ENCODE measurements around the gene FHL1. TPM values are rescaled to one million over a fixed set of nuclear protein-coding genes. Genes with fewer than 3 reads are reported as not detected.
"Not testable (repeated sequence)": the region's sequence is repeated elsewhere in the genome, so short reads cannot be mapped to it uniquely, and the experiment has no call there.

Gene FHL1
- total RNA-seq, 1 experiment from 2014 or later = 156 TPM

DNA sequence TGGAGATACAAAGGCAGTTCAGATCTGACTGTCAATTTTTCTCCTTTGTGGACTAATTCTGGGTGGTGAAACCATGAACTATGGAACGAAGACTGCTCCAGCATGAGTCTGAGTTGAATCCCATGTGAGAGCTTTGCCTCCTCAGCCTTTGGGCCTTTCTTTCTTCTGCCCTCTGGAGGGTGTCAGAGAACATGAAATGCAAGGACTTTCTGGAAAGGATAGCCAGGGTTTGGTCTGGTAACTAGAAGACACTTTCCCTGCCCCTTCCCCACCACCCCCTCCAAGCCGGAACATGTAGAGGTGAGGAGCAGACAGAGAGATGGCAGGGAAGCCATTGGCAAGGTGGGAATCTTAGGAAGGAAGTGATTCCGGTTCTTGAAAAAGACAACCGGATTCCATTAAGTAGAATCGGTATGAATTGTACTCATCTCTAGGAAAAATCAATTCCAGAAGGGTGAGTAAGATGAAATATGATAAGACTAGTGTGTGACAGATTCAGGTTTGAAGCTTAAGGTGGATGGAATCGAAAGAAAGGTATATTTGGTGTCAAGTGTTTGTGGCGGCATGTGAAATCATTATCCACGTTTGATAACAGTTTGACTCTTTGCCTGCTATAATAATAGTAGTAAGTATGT is 19.0 kb downstream of the FHL1 start:
- Histone ChIP-seq H3K36me3 (peaks cover 4% of the 10 kb centered on the region), H3K27me3 (no peaks in the 10 kb centered on the region), H3K4me3 (no peak overlapping the region), H3K9me3 (no peaks in the 10 kb centered on the region)
- DNase-seq = no peak

DNA sequence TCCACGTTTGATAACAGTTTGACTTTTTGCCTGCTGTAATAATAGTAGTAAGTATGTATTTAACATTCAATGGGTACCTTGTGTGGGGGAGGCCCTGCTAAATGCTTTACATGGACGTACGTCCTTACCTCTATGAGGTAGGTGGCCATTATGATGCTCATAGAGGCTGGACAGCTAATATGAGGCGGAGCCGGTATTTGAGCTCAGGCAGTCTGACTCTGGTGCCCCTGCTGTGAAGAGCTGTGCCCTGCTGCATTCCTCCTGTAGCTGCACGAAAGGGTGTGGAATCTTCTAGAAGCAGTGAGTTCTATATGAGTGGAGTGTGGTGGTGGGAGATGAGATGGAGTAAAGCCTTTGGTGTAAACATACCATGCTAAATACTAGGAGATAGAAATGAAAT is 20.7 kb downstream of the FHL1 start:
- H3K36me3 ChIP-seq, H3K4me3 ChIP-seq, H3K9me3 ChIP-seq, DNase-seq, H3K27me3 ChIP-seq: not testable (repeated sequence)

DNA sequence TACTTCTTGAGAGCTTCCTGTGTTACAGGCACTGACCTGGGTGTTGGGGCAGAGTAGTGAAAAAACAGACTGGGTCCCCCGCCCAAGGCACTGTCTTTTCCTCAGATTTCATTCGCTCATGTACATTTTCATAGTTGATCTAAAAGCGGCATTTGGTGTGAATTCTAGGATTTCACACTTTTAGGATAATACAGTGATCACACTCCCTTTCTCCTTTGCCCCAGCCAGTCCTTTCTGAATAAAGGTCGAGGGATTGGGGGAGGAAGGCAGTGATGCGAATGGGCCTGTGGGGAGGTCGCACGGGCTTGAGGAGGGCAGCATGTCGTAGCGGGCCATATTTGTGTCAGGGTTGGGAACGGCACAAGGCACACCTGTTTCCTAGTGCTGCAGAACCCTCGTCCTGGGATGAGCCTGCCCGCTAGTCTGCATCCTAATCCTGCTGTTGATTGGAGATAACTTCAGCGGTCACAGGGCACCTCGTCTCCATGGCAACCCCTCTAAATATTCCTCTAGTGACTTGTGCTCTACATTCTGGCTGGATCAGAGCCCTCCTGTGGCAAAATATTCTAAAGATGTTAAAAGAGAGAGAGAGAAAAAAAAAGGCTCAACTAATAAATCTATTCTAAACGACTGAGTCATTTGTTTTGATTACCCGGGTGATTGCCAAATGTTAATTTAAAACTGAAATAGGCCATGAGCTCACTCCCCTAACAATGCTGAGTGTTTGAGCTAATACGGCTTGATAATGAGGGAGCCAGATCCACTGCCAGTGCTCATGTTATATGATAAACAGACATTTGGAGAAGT is 21.8 kb downstream of the FHL1 start:
- no peak overlapping the region for H3K4me3 ChIP-seq
- peaks cover 6% of the 10 kb centered on the region for H3K36me3 ChIP-seq
- no peaks in the 10 kb centered on the region for H3K9me3 ChIP-seq
- no peaks in the 10 kb centered on the region for H3K27me3 ChIP-seq
- peak; percentile 73 for DNase-seq

DNA sequence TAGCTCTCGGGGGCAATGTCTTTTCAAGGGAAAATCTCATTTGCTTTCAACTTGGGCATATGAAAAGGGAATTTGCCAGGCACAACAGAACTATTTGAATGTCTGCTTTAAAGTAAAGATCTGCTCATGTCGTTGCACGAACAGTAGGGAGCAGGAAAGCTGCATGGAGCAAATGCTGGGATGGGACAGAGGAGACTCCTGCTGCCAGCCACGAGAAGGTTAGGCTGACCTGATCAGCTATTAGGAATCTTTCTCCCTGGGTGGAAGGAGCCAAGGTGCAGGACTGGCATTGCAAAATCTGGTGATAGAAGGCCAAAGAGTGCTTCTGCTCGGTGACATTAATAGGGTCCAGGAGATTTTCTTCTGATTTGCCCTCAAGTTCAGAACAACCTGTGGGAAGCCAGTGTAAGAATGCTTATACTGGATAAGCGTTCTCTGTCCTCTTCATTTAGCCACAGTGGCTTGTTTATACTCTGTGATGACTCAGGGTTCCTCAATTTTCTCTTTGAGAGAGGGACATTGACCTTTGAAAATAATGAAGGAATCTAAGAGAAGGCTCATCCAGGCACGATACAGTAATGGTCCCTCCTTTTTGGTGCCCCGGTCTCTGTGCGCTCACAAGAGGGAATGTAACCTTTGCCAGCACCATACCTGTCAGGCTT is 22.9 kb downstream of the FHL1 start:
- H3K9me3 ChIP-seq = no peaks in the 10 kb centered on the region
- no peak for DNase-seq
- peaks cover 6% of the 10 kb centered on the region for H3K36me3 ChIP-seq
- H3K4me3 ChIP-seq = no peak overlapping the region
- no peaks in the 10 kb centered on the region for H3K27me3 ChIP-seq

DNA sequence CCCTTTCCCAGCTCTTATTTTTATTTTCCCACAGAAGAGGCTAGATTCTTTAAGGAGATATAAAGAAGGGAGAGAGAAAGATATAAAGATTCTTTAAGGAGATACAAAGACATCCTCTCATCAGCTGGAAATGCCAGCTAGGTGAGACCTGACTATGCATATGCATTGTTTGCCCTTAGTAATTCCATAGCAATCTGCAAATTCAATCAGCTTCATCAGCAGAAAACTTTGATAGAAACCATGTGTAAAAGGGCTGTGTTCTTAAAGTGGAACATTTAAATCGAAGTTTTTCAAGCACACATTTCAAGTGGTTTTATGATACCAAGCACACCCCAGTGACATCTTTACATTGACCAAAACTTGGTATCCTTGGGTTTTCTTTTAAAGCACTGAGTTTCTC is 24.1 kb downstream of the FHL1 start:
- Histone ChIP-seq H3K4me3 (no peak overlapping the region), H3K9me3 (no peaks in the 10 kb centered on the region), H3K36me3 (peaks cover 6% of the 10 kb centered on the region), H3K27me3 (no peaks in the 10 kb centered on the region)
- no peak for DNase-seq

DNA sequence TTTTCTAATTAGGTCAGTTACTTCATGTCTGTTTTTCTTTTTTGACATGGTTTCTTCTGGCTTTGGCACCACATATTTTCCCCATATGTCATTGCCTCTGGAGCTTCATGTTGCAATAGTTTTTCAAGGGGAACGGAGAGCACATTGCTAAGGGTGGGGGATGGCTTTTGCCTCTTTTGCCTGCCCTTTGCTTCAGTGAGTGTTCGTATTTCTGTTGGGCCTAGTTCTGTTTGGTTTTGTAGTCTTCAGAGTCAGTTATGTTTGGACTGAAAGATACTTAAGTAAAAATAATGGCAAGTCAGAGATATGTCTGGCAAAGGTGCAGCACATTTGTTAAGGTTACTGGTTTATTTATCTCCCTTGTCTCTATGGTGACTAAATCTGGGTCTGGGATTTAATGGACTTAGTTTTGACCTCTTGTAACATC is 29.1 kb downstream of the FHL1 start:
- H3K36me3 ChIP-seq = peaks cover 12% of the 10 kb centered on the region
- no peaks in the 10 kb centered on the region for H3K27me3 ChIP-seq
- H3K4me3 ChIP-seq = no peak overlapping the region
- no peaks in the 10 kb centered on the region for H3K9me3 ChIP-seq
- DNase-seq = peak; percentile 64

DNA sequence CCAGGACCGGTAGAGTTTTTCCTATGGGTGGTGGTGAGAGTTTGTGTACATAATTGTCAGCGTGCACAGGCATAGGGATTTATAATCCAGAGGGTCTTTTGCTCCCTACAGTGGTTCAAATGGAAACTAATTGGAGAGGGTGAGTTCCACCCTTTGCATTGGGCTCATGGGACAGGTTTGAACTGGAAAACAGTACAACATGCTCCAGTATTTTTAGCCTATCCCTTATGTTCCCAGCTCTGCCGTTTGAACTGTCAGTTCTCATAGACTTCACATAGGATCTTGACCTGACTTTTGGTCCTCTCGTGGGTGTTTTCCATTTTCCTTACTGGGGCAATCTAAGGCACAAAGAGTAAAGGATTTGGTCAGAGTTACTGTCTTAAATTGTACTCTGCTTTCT is 31.8 kb downstream of the FHL1 start:
- H3K9me3 ChIP-seq = no peaks in the 10 kb centered on the region

DNA sequence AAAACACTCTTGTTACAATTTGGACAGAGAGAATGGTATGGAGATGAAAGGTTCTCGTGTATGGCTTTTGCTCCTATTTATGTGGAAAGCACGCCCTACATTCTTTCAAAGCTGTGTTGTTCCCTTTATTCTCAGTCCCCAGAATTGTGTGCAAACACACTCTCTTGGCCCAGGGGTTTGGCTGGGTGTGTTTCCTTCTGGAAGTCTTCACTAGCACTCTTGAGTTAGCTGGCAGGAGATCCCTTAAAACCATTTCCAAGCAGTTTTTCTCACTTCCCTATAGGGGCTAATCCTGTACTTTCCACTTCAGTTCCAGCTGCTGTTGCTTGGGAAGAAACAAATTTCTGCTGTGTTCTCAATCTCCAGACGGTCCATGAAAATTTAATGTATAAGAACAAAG is 35.1 kb downstream of the FHL1 start:
- no peak for DNase-seq
- no peaks in the 10 kb centered on the region for H3K27me3 ChIP-seq
- H3K9me3 ChIP-seq = no peaks in the 10 kb centered on the region
- no peak overlapping the region for H3K4me3 ChIP-seq
- peaks cover 5% of the 10 kb centered on the region for H3K36me3 ChIP-seq

More for the DNA sequence above, 31.8 kb downstream of the FHL1 start:
- no peak for DNase-seq
- Histone ChIP-seq H3K27me3 (no peaks in the 10 kb centered on the region), H3K36me3 (peaks cover 10% of the 10 kb centered on the region), H3K4me3 (no peak overlapping the region)

DNA sequence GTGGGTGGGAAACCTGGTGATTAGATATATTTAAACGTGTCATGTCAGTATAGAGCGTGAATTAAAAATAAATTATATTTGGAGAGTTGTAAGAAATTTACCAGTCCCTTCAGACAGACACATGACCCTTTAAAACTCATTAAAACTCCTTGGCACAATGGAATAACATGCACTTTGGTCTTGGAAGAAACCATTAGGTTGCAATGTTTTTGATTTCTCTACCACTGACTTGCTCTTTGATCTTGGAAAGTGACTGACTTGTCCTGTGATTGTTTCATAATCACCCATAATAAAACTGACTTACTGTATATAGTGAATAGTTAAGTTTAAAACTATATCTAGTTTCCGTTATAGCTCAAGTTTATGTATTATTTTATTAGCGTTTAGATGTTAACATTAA is 35.8 kb downstream of the FHL1 start:
- H3K9me3 ChIP-seq = no peaks in the 10 kb centered on the region
- no peaks in the 10 kb centered on the region for H3K27me3 ChIP-seq
- DNase-seq = no peak
- H3K36me3 ChIP-seq = no peaks in the 10 kb centered on the region; the same call in 1 of the 2 replicates
- H3K4me3 ChIP-seq = no peak overlapping the region

DNA sequence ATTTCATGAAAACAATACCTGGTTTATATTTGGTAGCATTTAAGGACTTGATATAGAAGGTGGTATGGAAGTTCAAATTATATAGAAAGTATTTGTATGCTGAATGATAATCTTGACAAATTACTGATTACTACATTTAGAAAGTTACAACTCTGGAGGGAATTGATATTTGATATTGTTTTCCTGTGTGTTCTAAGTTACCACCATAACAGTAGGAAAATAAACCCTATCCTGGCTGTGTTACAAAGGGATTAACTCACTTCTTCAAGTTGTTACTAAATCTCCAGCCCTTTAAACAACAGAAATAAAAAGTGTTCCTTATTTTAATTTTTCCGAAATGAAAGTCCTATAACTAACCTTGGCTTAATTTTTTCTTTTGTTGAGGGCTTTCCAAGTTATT is 36.6 kb downstream of the FHL1 start:
- DNase-seq = no peak
- H3K9me3 ChIP-seq = no peaks in the 10 kb centered on the region
- no peak overlapping the region for H3K4me3 ChIP-seq
- H3K36me3 ChIP-seq = no peaks in the 10 kb centered on the region; the same call in 1 of the 2 replicates
- no peaks in the 10 kb centered on the region for H3K27me3 ChIP-seq

DNA sequence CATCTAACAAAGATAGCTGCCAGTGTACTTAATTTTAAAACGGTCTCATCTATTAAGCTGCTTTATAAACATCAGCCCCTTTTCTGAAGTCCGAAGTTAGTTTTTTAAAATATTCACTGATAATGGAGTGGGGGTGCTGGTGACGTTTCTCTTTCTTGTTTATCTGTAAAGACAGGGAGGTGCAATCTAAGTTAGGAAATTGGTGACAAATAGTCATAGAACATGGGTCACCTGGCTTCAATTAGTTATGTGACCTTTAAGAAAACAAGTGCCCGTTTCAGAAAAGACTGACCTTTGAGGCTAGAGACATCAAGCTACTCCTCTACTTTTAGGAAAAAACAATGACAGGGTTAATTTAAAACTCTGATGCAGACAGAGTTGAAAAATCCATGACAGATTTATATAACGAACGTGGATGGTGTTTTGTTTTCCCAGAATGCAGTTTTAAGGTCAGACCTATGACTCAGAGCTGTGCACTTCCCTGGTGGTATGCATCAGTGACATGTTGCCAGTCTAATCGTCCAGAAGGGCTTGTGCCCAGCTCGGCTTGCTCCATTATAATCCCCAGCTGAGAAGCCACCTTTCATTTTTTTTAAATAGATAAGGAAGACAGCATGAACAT is 38.2 kb downstream of the FHL1 start:
- H3K9me3 ChIP-seq = no peaks in the 10 kb centered on the region
- peak; percentile 58 for DNase-seq
- no peaks in the 10 kb centered on the region; the same call in 1 of the 2 replicates for H3K36me3 ChIP-seq
- no peaks in the 10 kb centered on the region for H3K27me3 ChIP-seq
- H3K4me3 ChIP-seq = no peak overlapping the region

DNA sequence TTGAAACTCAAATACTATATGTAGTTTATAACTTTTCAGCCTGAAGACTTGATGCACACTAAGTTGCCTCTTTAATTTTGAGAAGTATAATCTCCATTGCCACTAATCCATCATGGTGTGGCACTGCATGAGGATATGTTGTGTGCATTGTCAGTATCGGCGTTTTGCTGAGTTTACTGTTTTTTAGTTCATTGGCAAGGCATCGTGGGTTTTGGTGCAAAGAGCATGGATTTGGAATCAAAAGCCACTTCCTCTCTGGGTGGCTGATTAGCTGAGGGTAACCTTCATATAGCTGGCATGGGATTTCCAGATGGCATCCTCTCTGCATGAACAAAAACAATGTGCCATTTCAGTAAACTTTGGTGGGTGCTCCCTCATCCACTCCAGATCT is 38.7 kb downstream of the FHL1 start:
- Histone ChIP-seq H3K36me3 (no peaks in the 10 kb centered on the region; the same call in 1 of the 2 replicates), H3K9me3 (no peaks in the 10 kb centered on the region), H3K27me3 (no peaks in the 10 kb centered on the region), H3K4me3 (no peak overlapping the region)
- DNase-seq = no peak

DNA sequence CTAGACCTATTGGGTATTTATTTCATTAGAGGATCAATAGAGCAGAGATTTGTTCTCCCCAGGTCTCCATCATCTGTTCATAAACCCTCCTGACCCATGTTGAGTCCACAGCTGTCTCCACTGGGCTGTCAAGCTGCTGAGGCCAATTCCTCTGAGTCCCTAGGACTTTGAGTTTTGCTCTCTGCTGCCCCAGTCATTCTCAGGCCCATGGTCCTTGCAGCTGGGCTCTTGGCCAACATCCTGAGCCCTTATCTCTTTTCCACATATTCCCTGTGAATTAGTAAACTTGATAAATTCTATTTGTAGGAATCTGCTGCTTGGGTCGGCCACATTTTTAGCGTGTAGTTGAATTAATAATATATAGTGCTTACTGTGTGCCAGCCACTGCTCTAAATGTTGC is 41.9 kb downstream of the FHL1 start:
- no peaks in the 10 kb centered on the region; the same call in 1 of the 2 replicates for H3K36me3 ChIP-seq
- no peak for DNase-seq
- H3K4me3 ChIP-seq = no peak overlapping the region
- H3K9me3 ChIP-seq = no peaks in the 10 kb centered on the region
- no peaks in the 10 kb centered on the region for H3K27me3 ChIP-seq

DNA sequence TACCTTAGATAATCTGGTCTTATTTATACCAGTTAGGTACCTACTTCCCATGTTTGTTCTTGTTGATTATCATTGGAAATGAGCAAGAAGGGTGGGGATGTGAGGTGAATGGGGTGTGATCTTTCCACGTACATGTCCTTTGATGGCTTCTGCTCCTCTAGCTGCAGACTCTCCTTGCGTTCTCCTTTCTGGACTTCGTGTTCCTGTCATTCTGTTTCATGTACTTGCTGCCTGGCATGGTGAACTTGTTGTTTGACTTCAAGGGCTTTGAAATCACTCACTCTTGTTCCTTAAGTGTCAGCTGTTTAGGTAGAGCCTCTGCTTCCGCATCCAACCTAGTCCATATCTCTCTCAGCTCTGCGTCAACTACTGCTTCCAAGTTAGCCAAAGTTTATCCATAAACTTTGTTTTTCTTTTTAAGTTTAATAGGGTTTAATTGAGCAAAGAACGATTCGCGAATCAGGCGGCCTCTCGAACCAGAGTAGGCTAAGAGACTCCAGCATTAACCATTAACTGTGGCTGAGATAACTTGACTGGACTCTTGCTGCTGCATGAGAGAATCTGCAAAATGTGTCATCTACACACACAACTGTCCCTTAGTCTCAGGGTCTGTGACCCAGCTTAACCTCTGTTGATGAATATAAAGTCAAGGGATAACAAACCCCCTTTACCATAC is 42.8 kb downstream of the FHL1 start:
- Histone ChIP-seq H3K27me3 (no peaks in the 10 kb centered on the region), H3K9me3 (no peaks in the 10 kb centered on the region), H3K4me3 (no peak overlapping the region), H3K36me3 (no peaks in the 10 kb centered on the region; the same call in 1 of the 2 replicates)
- DNase-seq = no peak

DNA sequence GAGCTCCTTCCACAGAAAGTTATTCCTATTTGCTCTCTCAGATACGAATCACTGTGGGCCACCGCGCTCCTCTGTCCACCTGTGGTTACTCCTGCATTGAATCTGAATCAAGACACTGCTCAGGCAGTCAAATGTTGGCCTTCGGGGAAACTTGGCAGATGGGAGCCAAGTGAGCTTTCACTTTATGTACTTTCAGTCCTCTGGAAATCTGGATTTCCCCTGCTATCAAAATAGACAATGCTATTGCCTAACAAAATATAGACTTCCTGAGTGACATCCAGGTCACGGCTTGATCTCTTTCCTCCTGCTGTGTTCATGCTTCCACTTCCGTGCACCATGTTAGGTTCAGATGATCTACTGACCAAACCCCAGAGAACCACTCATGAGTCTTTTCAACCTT is 43.8 kb downstream of the FHL1 start:
- no peak for DNase-seq
- Histone ChIP-seq H3K27me3 (no peaks in the 10 kb centered on the region), H3K36me3 (no peaks in the 10 kb centered on the region; the same call in 1 of the 2 replicates), H3K4me3 (no peak overlapping the region), H3K9me3 (no peaks in the 10 kb centered on the region)

DNA sequence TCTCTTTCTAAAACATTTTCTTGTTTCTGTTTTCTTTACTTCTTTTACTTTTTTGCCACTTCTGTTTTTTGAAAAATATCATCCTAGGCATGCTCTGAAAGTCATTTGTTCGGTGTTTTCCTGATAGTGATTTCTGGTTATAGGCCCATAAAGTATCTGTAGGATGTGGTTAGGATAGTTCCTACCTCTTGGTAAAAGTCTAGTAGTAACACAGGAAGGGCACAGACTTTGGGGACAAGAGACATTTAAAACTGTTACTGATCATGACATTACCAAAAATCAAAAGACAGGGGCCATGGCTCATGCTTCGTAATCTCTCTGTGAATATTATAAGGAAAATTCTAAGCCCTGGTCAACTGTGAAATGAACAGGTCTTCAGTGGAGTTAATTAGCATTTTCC is 44.8 kb downstream of the FHL1 start:
- no peaks in the 10 kb centered on the region; the same call in 1 of the 2 replicates for H3K36me3 ChIP-seq
- no peak overlapping the region for H3K4me3 ChIP-seq
- DNase-seq = no peak
- H3K27me3 ChIP-seq = no peaks in the 10 kb centered on the region
- H3K9me3 ChIP-seq = no peaks in the 10 kb centered on the region

All from MG63 (cell line).